D341Med (cell line): ENCODE data around the gene RHOC.
"Not testable (repeated sequence)": the region's sequence is repeated elsewhere in the genome, so short reads cannot be mapped to it uniquely, and the experiment has no call there.

Source experiments
- DNase-seq: peaks from one replicate; pipeline ENCODE4 v3.0.0; 2012; ENCODE audit warnings: low spot score

RHOC gene

DNA sequence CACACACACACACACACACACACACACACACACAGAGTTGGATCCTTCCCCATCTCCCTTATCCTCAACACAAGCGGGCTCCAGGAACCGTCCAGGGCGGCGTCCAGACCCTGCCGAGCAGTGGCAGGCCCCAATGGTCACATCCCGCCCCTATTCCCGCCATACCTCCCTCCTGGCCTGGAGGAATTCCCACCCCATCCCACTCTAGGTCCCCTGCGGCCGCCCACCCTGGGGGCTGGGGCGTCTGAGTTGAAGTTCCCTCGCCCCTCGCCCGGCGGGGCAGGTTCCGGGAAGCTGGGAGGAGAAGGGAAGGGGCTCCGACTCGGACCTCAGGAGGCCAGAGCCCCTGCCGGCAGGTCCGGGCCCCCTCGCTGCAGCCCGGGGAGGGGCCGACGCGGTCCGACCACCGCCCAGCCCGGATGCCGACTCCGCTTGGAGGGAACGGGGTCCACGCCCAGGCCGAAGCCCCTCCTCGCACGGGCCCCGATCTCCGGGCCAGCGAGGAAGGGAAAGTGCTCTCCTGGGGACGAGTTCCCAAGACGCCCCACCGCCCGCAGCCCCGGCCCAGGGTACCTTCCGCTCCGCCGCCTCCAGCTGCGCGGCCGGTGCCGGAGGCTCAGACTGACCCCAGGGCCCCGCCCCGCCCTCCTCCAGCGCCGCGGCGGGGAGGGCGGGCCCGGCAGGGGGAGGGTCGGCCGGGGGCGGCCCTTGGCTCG lies at the start of gene RHOC:
RHOC (minus strand) TSS at position 623 of the 716 bp plus-strand sequence. CDS start 3,328 bp downstream, outside the sequence.
- DNase-seq, result no peak

DNA sequence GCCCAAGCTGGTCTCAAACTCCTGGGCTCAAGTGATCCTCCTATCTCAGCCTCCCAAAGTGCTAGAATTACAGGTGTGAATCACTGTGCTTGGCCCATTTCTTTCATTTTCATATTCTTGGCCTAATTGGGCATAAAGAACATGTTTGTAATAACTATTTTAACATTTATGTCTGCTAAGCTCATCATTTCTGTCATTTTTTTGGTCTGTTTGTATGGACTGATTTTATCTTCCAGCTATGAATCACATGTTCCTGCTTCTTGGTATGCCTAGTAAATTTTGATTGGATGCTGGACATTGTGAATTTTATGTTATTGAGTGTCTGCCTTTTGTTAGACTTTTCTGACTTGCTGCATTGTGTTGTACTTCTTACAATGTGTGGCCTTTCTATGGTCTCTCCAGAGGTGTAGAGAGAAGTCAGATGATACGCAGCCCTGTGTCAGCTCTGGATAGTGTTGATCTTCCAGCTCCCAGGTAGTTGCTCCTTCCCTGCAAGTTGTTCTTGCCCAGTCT lies 47.2 kb upstream of the RHOC start:
- DNase-seq, result no peak

DNA sequence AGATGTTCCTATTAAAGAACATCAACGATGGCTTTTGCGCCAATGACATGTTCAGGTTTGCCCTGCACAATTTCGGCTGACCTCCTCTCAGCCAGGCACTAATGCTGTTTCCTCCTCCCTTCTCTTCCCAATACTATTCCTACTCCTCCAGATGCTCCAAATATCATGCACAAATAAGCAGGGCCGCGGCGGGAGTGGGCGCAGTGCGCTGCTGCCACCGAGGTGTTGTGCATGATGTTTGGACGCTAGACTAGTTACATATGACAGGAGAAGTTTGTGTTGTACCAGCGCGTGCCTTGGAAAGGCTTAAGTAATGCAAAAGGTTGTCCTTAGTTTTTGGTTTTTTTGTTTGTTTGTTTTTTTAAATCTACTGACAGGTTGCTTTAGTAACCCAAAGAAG lies 41.5 kb upstream of the RHOC start:
- DNase-seq, result no peak

DNA sequence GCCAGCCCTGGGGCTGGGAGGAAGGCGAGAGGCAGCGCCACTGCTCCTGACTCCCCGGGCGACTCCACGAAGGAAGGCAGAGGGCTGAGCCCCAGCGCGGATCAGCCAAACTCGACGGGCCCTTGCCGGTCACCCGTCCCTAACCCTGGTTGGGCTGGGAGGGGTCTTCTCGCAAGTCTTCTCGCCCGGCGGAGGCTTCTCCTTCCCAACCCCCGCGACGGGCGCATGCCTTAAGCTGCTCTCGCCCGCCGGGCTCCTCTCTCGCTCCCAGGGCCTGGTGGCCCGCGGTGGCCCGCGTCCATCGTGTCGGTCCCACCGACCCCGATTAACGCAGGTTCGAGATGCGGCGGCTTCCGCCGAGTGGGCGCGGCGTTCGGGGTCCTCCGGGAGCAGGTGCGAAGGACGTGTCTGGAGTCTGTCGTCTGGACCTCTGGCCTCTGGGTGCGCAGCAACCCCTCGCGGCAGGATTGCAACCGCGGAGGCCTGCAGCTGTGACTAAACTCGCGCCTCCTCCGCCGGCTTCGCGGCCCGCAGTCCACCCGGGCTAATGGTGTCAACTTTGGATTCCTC lies 37.2 kb upstream of the RHOC start:
- DNase-seq, result no peak

DNA sequence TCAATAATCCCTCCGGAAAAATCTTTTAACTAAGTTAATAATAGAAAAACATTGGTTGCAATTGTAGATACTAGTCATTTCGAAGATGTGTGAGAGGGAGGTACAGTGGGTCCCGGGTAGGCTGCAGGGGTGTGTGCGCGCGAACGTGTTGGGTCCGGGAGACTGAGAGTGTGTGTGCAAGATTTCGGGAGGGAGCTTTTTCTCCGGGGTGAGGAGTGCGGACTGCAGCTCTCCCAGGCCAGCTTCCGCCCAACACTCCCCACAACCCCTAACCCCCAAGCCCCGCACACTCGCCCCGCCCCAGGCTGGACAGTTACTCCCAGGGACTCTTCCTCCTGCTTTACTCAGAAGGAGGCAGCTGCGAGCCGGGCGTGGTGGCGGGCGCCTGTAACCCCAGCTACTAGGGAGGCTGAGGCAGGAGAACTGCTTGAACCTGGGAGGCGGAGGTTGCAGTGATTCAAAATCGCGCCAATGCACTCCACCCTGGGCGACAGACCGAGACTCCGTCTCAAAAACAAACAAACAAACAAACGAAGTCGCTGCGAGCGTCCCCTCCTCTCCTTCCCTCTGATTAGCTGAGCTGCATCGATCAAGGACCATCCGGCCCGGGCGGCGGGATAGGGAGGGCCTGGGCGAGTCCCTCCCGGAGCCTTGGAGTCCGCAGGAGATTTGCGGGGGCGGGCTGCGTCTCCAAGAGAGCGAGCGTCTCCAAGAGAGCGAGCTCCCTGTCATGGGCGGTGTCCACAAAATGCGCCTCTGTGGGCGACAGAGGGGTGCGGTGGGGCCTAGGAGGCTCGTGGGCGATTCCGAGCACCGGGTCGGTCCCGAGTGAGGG lies 36.5 kb upstream of the RHOC start:
- no peak for DNase-seq

DNA sequence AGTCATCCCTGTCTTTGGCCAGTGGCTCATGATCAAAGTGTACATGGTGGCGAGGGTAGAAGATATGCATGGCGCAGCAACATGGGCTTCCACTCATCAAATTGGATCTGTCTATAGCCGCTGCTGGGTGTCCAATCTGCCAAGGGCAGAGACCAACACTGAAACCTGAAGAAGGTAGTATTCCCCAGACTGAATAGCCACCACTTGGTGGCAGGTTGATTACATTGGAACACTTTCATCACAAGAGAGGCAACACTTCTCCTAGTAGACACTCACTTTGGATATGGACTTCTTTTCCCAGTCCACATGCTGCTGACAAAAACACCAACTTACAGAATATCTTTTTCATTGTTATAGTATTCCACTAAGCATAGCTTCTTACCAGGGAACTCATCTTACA lies 30.6 kb upstream of the RHOC start:
- no peak for DNase-seq

DNA sequence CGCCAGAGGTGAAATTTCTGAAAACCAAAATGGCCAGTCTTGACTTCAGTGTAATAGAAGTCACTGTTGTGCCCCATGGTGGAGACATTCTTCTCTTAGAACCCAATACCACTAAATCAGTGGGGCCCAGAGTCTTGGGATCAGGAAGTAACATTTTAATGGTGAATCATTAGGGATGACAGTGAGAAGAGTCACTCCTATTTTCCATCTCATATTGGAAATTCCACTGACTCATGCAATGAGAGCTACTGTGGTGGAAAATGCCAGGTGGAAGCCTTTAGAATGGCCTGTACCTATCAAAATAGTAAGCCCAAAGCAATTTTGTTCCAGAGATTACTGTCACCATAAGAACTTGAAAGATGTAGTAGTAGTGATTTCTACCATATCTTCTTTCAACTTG lies 28.8 kb upstream of the RHOC start:
- no peak for DNase-seq

DNA sequence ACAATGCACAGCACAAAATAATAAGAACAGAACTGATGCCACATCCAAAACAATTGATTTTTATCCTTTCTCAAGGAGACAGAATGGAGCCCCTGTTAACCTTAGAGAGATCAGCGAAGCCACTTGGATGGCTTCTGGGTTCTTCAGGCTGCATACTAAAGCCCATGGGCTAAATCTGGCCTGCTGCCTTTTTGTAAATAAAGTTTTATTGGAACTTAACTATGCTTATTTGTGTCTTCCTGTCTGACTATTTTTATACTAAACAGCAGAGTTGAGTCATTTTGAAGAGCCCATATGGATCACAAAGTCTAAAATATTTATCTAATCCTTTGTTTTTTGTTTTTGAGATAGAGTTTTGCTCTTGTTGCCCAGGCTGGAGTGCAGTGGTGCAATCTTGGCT lies 24.5 kb upstream of the RHOC start:
- DNase-seq, result no peak

DNA sequence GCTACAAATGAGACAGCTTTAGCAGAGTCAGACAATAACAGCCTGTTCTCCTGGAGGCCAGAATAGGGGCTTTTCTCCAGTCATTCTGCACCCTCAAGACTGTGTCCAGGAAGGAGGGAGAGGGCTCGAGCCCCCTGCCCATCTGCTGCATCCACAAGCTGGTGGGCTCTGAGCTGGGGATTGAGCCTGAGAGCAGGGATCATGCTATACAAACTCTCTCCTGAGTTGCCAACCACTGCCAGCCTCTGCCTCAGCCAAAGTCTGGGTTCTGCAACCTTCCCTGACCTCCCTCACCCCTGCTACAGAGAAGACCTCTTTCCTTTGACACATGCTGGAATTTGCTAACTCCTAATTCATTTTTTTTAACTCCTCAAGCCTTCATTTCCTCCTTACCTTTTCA lies 23.0 kb upstream of the RHOC start:
- peak; percentile 43 for DNase-seq

DNA sequence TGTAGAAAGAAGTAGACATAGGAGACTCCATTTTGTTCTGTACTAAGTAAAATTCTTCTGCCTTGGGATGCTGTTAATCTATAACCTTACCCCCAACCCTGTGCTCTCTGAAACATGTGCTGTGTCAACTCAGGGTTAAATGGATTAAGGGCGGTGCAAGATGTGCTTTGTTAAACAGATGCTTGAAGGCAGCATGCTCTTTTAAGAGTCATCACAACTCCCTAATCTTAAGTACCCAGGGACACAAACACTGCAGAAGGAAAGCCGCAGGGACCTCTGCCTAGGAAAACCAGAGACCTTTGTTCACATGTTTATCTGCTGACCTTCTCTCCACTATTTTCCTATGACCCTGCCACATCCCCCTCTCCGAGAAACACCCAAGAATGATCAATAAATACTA lies 22.1 kb upstream of the RHOC start:
- DNase-seq, result not testable (repeated sequence)

DNA sequence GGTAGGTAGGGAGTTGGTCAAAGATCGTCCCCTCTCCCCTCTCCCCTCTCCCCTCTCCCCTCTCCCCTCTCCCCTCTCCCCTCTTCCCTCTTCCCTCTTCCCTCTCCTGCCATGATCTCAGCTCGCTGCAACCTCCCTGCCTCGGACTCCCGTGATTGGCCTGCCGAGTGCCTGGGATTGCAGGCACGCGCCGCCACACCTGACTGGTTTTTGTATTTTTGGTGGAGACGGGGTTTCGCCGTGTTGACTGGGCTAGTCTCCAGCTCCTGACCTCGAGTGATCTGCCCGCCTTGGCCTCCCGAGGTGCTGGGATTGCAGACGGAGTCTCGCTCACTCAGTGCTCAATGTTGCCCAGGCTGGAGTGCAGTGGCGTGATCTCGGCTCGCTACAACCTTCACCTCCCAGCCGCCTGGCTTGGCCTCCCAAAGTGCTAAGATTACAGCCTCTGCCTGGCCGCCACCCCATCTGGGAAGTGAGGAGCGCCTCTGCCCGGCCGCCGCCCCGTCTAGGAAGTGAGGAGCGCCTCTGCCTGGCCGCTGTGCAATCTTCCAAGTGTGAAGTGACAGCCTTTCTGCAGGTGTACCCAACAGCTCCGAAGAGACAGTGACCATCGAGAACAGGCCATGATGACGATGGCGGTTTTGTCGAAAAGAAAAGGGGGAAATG lies 21.5 kb upstream of the RHOC start:
- not testable (repeated sequence) for DNase-seq

DNA sequence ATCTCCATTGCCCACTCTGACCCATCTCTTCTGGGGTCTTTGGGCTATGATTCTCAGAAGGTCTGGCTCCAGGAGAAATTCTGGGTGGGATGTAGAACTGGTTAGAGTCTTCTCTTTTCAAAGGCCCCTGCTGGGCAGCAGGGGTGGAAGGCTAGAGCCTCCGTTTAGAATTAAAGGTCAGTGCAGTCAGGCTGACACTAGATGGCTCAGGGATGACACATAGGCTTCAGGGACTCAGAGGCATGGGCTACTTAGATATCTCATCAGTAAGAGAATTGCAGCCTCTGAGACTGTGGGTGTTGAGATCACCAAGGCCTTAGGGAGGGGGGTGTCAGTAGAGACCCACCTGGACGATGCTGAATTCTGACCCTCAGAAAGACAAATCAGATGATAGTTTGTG lies 20.8 kb upstream of the RHOC start:
- DNase-seq, result no peak

DNA sequence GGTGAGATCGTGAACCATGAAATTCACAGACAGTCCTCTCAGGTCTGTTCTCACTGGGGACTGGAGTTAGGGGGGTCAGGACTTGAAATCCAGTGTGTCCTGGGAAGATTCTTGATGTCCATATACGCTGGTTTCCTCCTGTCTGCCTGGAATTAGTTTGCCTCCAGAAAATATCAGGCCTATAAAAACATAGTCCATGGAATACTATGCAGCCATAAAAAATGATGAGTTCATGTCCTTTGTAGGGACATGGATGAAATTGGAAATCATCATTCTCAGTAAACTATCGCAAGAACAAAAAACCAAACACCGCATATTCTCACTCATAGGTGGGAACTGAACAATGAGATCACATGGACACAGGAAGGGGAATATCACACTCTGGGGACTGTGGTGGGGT lies 17.3 kb upstream of the RHOC start:
- DNase-seq, result not testable (repeated sequence)

DNA sequence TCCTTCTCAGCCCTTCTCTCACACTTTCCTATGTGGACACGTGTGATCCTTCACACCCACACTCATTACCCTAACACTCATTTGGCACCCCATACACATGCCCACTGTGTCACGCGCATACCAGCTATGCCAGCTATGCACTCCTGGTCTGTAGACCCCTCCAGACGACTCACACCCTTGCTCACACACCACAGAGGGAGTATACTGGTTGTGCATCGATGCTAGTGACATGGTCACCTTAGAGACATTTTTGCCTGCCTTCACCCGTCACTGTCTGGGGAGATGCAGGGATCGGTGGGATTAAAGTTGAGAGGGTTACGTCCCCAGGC lies 16.5 kb upstream of the RHOC start:
- no peak for DNase-seq

DNA sequence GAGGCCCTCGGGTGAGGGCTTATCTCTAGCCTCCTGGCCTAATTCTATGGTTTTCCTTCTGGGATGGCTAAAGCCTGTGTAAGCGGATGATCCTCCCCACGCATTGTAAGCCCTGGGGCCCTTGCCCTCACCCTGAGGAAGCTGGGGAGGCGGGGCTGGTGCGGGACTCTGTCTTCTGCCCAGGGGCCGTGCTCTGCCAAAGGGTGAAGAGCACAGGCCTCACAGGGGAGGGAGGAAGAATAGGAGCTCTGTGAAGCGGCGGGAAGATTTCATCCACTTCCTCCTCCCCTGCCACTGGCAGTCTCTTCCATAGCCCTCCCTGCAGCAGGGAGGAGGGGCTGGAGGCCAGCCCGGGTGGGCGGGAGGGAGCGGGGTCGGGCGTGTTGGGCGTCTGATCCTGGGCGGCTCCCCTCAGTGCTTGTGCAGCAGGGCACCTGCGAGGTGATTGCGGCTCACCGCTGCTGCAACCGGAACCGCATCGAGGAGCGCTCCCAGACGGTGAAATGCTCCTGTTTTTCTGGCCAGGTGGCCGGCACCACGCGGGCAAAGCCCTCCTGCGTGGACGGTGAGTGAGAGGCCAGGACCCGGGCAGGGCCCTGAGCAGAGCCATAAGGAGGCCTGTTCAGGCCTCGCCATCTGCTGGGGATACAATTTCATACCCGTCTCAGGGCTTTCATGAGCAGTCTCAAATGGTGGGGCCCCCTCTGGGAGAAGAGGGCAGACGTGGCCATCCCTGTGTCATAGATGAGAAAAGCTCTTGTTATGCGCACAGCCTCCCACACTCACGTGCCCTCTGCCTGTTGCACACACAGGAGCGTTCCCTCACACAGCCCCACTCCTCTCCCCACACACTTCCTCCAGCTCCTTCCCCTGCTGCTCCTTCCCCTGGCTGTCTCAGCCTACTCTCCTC lies 15.9 kb upstream of the RHOC start:
- DNase-seq, result peak; percentile 74

DNA sequence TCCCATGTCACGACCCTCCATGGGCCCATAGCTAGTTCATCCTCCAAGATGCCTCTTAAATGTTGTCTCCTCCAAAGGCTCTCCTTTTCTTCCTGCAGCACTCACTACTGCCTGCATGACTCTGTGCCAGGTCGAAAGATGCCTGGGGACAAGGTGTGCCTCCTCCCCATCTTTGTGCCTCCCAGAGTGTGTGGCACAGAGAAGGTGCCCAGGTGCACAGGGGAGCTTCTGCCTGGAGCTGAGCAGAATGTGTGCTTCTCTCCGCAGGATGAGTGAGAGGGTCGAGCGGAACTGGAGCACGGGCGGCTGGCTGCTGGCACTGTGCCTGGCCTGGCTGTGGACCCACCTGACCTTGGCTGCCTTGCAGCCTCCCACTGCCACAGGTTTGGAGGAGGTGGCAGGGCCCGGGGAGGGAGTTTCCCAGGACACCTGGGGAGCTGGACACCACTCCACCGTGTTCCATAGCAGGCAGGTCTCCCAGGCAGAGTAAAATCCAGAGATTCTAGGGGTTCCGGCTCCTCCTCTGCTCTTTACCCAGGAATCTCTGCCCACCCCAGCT lies 15.1 kb upstream of the RHOC start:
- no peak for DNase-seq

DNA sequence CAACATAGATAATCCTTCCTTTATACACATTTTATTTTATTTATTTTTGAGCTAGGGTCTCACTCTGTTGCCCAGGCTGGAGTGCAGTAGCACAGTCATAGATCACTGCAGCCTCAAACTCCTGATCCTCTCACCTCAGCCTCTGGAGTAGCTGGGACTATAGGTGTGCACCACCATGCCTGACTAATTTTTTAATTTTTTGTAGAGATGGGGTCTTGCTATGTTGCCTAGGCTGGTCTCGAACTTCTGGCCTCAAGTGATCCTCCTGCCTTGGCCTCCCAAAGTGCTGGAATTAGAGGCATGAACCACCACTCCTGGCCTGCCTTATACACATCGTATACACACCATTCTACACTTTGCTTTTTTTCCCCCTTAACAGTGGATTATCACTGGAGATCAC lies 14.4 kb upstream of the RHOC start:
- DNase-seq, result not testable (repeated sequence)

DNA sequence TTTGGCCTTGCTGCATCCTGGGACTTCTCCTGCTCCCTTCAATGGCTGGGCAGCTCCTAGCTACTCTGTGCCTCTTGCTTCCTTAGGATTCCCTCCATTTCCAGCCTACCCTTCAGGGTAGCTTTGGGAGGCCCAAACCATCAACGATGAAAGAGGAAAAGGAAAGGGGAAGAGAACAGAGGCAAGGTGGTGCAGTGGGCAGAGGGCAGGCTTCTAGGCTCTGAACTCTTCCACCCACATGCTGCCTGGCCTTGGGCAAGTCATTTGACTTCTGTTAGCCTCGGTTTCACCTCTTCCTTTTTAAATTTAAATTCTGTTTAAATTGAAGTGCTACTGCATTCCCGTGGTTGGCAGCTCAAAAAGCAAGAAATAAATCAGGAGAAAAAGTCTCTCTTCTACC lies 13.9 kb upstream of the RHOC start:
- DNase-seq, result no peak

DNA sequence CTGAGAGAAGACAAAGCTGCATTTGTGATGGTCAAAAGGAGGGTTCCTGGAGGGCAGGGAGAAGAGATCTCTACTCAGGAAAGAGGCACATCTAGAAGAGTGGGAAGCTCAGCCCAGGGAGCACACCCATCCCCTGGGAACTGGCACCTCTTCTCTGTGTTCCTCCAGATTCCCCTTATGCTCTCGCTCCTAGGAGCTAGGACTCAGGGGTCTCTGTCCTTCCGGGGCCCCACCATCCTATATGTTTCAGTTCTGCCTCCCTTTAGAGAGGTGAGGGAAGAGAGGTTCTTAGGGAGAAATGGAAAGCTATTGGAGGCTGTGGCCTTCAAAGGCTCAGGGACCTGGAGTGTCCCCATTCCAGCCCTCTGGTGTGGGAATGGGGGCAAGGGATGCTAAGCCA lies 12.8 kb upstream of the RHOC start:
- no peak for DNase-seq

DNA sequence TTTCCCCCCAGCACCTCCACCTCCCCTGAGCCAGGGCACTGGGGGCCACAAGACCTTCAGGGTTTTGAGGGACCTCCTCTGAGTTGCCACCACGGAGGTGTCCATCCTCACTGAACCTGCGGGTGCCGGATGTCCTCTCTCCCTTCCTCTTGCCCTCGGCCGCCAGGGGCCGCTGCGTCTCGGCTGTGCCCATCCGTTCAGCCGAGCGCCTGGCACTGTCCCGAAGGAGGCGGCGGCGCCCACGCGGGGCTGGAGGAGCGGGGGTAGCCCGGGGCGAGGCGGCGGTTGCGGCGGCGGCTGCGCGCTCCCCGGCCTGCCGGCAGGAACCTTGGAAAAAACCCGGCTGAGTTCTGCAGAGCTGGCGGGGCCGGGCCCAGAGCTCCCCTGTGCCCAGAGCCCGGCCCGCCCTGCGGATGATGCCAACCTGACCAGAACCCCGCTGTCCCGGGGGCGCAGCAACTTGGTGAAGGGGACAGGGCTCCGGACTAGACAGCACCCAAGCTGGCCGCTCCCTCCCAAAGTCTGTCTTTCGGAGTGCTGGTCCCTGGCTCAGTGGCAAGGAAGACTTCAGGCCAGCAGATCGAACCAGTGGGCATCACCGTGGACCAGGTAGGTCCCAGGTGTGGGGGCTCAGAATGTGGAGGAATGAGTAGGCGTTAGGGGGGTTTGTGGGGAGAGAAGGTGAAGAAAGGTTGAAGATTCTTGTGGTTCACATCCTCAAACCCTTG lies 11.9 kb upstream of the RHOC start:
- peak; percentile 86 for DNase-seq
